Activated naive CD8-positive, alpha-beta T cell treated with anti-CD3 and anti-CD28 coated beads, Interleukin-2, amount 50 U/mL, for 24 hours (primary cell): Measurements from ENCODE around the gene MEF2D.

Experiments used
- ATAC-seq: fragments of 150-1000 bp; cut with Tn5 transposase; one replicate; pipeline ENCODE4 v1.10.0; 2021
- DNase-seq: peaks from one replicate; pipeline ENCODE4 v3.0.0; 2021
- H3K27ac Mint-ChIP-seq: one replicate; pipeline ENCODE4 v1.8.0; 2021; ENCODE audit warnings: mild to moderate bottlenecking, mixed read lengths
- H3K27me3 Mint-ChIP-seq: one replicate; pipeline ENCODE4 v1.8.0; 2021; ENCODE audit warnings: mixed read lengths
- H3K36me3 Mint-ChIP-seq: one replicate; pipeline ENCODE4 v1.8.0; 2021; ENCODE audit warnings: low read depth, mixed read lengths
- H3K4me1 Mint-ChIP-seq: one replicate; pipeline ENCODE4 v1.8.0; 2021; ENCODE audit warnings: mixed read lengths
- H3K4me3 Mint-ChIP-seq: one replicate; pipeline ENCODE4 v1.8.0; 2021; ENCODE audit warnings: mild to moderate bottlenecking, moderate library complexity, mixed read lengths
- H3K9me3 Mint-ChIP-seq: one replicate; pipeline ENCODE4 v1.8.0; 2021; ENCODE audit warnings: mixed read lengths

Gene MEF2D

GRCh38 chr1:156448134-156448967 lies 52.2 kb downstream of the MEF2D start:
- DNase-seq (no peak), ATAC-seq (peak; percentile 51)
- peak overlapping the region; percentile 36 for H3K27ac Mint-ChIP-seq
- peaks cover 33% of the 10 kb centered on the region for H3K4me1 Mint-ChIP-seq
- H3K27me3 Mint-ChIP-seq = peaks cover 38% of the 10 kb centered on the region
- H3K4me3 Mint-ChIP-seq = no peak overlapping the region
- H3K9me3 Mint-ChIP-seq = no peaks in the 10 kb centered on the region
- H3K36me3 Mint-ChIP-seq = no peaks in the 10 kb centered on the region

GRCh38 chr1:156445789-156446263 lies 54.7 kb downstream of the MEF2D start:
- ATAC-seq = peak; percentile 79
- Mint-ChIP-seq H3K9me3 (no peaks in the 10 kb centered on the region), H3K4me1 (peaks cover 28% of the 10 kb centered on the region), H3K36me3 (no peaks in the 10 kb centered on the region), H3K4me3 (peak overlapping the region; percentile 28), H3K27me3 (peaks cover 57% of the 10 kb centered on the region), H3K27ac (no peak overlapping the region)
- DNase-seq = peak; percentile 86

- Mint-ChIP-seq H3K4me3 (no peak overlapping the region), H3K36me3 (no peaks in the 10 kb centered on the region), H3K27me3 (peaks cover 69% of the 10 kb centered on the region), H3K27ac (no peak overlapping the region), H3K4me1 (peaks cover 36% of the 10 kb centered on the region), H3K9me3 (no peaks in the 10 kb centered on the region)
- no peak for ATAC-seq
- peak; percentile 56 for DNase-seq
These were observed 56.1 kb downstream of the MEF2D start for GRCh38 chr1:156444407-156445001.

GRCh38 chr1:156443286-156443685 lies 57.3 kb downstream of the MEF2D start:
- peaks cover 45% of the 10 kb centered on the region for H3K4me1 Mint-ChIP-seq
- H3K27me3 Mint-ChIP-seq = peaks cover 69% of the 10 kb centered on the region
- H3K9me3 Mint-ChIP-seq = no peaks in the 10 kb centered on the region
- H3K36me3 Mint-ChIP-seq = no peaks in the 10 kb centered on the region
- DNase-seq (no peak), ATAC-seq (no peak)
- H3K4me3 Mint-ChIP-seq = no peak overlapping the region
- no peak overlapping the region for H3K27ac Mint-ChIP-seq

- no peak for ATAC-seq
- no peak overlapping the region for H3K4me3 Mint-ChIP-seq
These were observed 59.7 kb downstream of the MEF2D start for GRCh38 chr1:156440654-156441437.

GRCh38 chr1:156439777-156440183 lies 60.8 kb downstream of the MEF2D start:
- H3K9me3 Mint-ChIP-seq = no peaks in the 10 kb centered on the region
- H3K27me3 Mint-ChIP-seq = peaks cover 81% of the 10 kb centered on the region
- H3K4me3 Mint-ChIP-seq = no peak overlapping the region
- no peak overlapping the region for H3K27ac Mint-ChIP-seq
- peaks cover 2% of the 10 kb centered on the region for H3K36me3 Mint-ChIP-seq
- no peak for DNase-seq
- H3K4me1 Mint-ChIP-seq = peaks cover 44% of the 10 kb centered on the region
- ATAC-seq = no peak

More at GRCh38 chr1:156440654-156441437, 59.7 kb downstream of the MEF2D start:
- Mint-ChIP-seq H3K9me3 (no peaks in the 10 kb centered on the region), H3K4me1 (peaks cover 47% of the 10 kb centered on the region), H3K27me3 (peaks cover 79% of the 10 kb centered on the region), H3K27ac (no peak overlapping the region), H3K36me3 (no peaks in the 10 kb centered on the region)
- no peak for DNase-seq

- Mint-ChIP-seq H3K4me3 (no peak overlapping the region), H3K4me1 (peaks cover 43% of the 10 kb centered on the region), H3K27ac (peak overlapping the region; percentile 56), H3K36me3 (peaks cover 2% of the 10 kb centered on the region), H3K9me3 (no peaks in the 10 kb centered on the region), H3K27me3 (peaks cover 81% of the 10 kb centered on the region)
- DNase-seq = no peak
- peak; percentile 27 for ATAC-seq
These were observed 61.4 kb downstream of the MEF2D start for GRCh38 chr1:156439036-156439776.

- H3K27me3 Mint-ChIP-seq = peaks cover 84% of the 10 kb centered on the region
- no peak overlapping the region for H3K4me3 Mint-ChIP-seq
- peaks cover 2% of the 10 kb centered on the region for H3K36me3 Mint-ChIP-seq
- ATAC-seq = peak; percentile 81
- H3K4me1 Mint-ChIP-seq = peaks cover 49% of the 10 kb centered on the region
- H3K27ac Mint-ChIP-seq = peak overlapping the region; percentile 56
- no peaks in the 10 kb centered on the region for H3K9me3 Mint-ChIP-seq
- no peak for DNase-seq
These were observed 62.1 kb downstream of the MEF2D start for GRCh38 chr1:156438278-156438987.

- no peak overlapping the region for H3K4me3 Mint-ChIP-seq
- no peaks in the 10 kb centered on the region for H3K9me3 Mint-ChIP-seq
- peaks cover 88% of the 10 kb centered on the region for H3K27me3 Mint-ChIP-seq
- H3K4me1 Mint-ChIP-seq = peaks cover 50% of the 10 kb centered on the region
- H3K27ac Mint-ChIP-seq = no peak overlapping the region
- no peak for ATAC-seq
- DNase-seq = no peak
- peaks cover 2% of the 10 kb centered on the region for H3K36me3 Mint-ChIP-seq
These were observed 63.3 kb downstream of the MEF2D start for GRCh38 chr1:156437037-156437867.

- H3K9me3 Mint-ChIP-seq = no peaks in the 10 kb centered on the region
- H3K4me3 Mint-ChIP-seq = no peak overlapping the region
- peaks cover 50% of the 10 kb centered on the region for H3K4me1 Mint-ChIP-seq
- H3K27ac Mint-ChIP-seq = no peak overlapping the region
- H3K27me3 Mint-ChIP-seq = peaks cover 88% of the 10 kb centered on the region
- H3K36me3 Mint-ChIP-seq = peaks cover 2% of the 10 kb centered on the region
- ATAC-seq = no peak
- DNase-seq = no peak
These were observed 64.2 kb downstream of the MEF2D start for GRCh38 chr1:156436141-156437036.

GRCh38 chr1:156435545-156436140 lies 64.9 kb downstream of the MEF2D start:
- H3K9me3 Mint-ChIP-seq = no peaks in the 10 kb centered on the region
- peak overlapping the region; percentile 76 for H3K4me3 Mint-ChIP-seq
- H3K4me1 Mint-ChIP-seq = peaks cover 50% of the 10 kb centered on the region
- H3K27ac Mint-ChIP-seq = no peak overlapping the region
- peak; percentile 38 for DNase-seq
- H3K27me3 Mint-ChIP-seq = peaks cover 86% of the 10 kb centered on the region
- no peak for ATAC-seq
- H3K36me3 Mint-ChIP-seq = peaks cover 2% of the 10 kb centered on the region

GRCh38 chr1:156434989-156435544 lies 65.5 kb downstream of the MEF2D start:
- H3K4me1 Mint-ChIP-seq = peaks cover 48% of the 10 kb centered on the region
- ATAC-seq = no peak

More at GRCh38 chr1:156434989-156435544, 65.5 kb downstream of the MEF2D start:
- peaks cover 86% of the 10 kb centered on the region for H3K27me3 Mint-ChIP-seq
- peaks cover 2% of the 10 kb centered on the region for H3K36me3 Mint-ChIP-seq
- DNase-seq = no peak
- H3K27ac Mint-ChIP-seq = peak overlapping the region; percentile 27
- no peaks in the 10 kb centered on the region for H3K9me3 Mint-ChIP-seq
- peak overlapping the region; percentile 62 for H3K4me3 Mint-ChIP-seq
